Prostate gland (tissue), 2 donors: ENCODE measurements around the gene TNFSF11. TPM values are rescaled to one million over a fixed set of nuclear protein-coding genes. Genes with fewer than 3 reads are reported as not detected.

Experiments used
- DNase-seq: peaks from one replicate; pipeline ENCODE4 v3.0.0-alpha.2; 2019; ENCODE audit warnings: low spot score
- H3K27ac ChIP-seq, 2 donors: fragments of 200-600 bp; sonication (generic); 2 replicates each; pipeline ENCODE4 v1.5.1; 2017 to 2019
- H3K27me3 ChIP-seq: fragments of 200-600 bp; sonication (generic); replicated peaks from 2 replicates; pipeline ENCODE4 v1.5.1; 2019; ENCODE audit not compliant: insufficient read depth
- H3K36me3 ChIP-seq, 2 donors: fragments of 200-600 bp; sonication (generic); 1 replicate in 1 of 2; 2 replicates in 1 of 2; pipeline versions ENCODE4 v1.5.1 to v1.8.1; 2017 to 2019
- H3K4me1 ChIP-seq: fragments of 200-600 bp; sonication (generic); replicated peaks from 2 replicates; pipeline ENCODE4 v1.5.1; 2019
- H3K4me3 ChIP-seq, 2 donors: fragments of 200-600 bp; sonication (generic); 2 replicates each; pipeline ENCODE4 v1.5.1; 2017 to 2019
- H3K9me3 ChIP-seq: fragments of 200-600 bp; sonication (generic); 2 replicates; pipeline ENCODE4 v1.5.1; 2017
- POLR2A ChIP-seq: fragments of 450-650 bp; IDR thresholded peaks from one replicate; pipeline ENCODE4 v1.6.1; 2016; ENCODE audit warnings: antibody characterized with exemption, mild to moderate bottlenecking
- POLR2AphosphoS5 ChIP-seq: sonication (generic); formaldehyde crosslinking; IDR thresholded peaks from one replicate; pipeline ENCODE4 v1.6.1; 2017; ENCODE audit warnings: antibody characterized with exemption
- WGBS: methylation state at CpG from one replicate; pipeline ENCODE4 v1.1.5; 2018; 5-methylcytosine and 5-hydroxymethylcytosine counted together
- intact Hi-C: fragments of 100-400 bp; cut with DNase I; formaldehyde crosslinking; loops from one replicate; pipeline ENCODE4 v1.14.2; 2022
- total RNA-seq, 2 donors: library from RNA; depleted of rRNA; stranded (reverse); fragments of >200 nt; gene quantifications; one replicate each; pipeline ENCODE4 v1.1.0, GENCODE V29; 2016
- TF ChIP-seq, protein P1 (sequence below), 4 experiments: fragments of 200-600 bp in 2 of 4; fragments of 450-650 bp in 2 of 4; sonication (generic) in 2 of 4; IDR thresholded peaks; 1 replicate in 3 of 4; 2 replicates in 1 of 4; pipeline ENCODE4 v1.5.1; 2016 to 2019; ENCODE audit warnings: antibody characterized with exemption in 4 of 4, mild to moderate bottlenecking in 2 of 4, moderate library complexity in 2 of 4

TNFSF11 gene
- total RNA-seq, 2 donors from 2014 or later: 1.2 TPM; not detected in 1

DNA sequence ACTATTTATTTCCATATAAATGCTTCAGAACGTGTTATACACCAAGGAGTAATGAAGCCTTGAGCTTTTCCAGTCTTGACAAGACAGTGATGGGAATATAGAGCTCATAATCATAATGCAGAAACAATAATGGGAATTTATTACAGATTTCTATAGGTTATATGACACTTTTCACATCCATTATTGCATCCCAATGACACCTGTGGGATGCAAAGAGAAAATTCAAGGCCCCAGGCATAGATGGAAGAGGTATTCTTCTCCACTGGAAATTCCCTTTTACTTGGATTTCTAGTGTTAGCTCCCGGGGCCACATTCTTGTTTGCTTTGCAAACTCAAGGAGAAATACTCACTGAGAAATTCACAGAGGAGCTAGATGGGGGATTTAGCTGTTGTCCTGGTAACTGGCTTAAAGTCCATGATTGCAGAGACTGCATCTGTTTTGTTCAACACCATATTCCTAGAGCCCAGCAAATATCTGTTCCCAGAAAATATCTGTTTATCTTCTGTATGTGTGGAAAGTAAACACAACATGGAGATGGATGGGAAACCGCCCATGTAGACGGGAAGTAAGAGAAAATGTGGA, 30.6 kb upstream of the TNFSF11 start:
- WGBS: 61% methylated on average over 4 of the region's 4 CpGs
- H3K9me3 ChIP-seq: no peaks in the 10 kb centered on the region
- H3K27me3 ChIP-seq: no peaks in the 10 kb centered on the region
- no peak overlapping the region for H3K4me3 ChIP-seq
- TF ChIP-seq, protein P1, sequence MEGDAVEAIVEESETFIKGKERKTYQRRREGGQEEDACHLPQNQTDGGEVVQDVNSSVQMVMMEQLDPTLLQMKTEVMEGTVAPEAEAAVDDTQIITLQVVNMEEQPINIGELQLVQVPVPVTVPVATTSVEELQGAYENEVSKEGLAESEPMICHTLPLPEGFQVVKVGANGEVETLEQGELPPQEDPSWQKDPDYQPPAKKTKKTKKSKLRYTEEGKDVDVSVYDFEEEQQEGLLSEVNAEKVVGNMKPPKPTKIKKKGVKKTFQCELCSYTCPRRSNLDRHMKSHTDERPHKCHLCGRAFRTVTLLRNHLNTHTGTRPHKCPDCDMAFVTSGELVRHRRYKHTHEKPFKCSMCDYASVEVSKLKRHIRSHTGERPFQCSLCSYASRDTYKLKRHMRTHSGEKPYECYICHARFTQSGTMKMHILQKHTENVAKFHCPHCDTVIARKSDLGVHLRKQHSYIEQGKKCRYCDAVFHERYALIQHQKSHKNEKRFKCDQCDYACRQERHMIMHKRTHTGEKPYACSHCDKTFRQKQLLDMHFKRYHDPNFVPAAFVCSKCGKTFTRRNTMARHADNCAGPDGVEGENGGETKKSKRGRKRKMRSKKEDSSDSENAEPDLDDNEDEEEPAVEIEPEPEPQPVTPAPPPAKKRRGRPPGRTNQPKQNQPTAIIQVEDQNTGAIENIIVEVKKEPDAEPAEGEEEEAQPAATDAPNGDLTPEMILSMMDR (IDR thresholded peaks at IDR 0.05): no peak
- TF ChIP-seq POLR2AphosphoS5 (no peak), POLR2A (no peak)
- no peaks in the 10 kb centered on the region for H3K36me3 ChIP-seq
- H3K4me1 ChIP-seq: no peaks in the 10 kb centered on the region
- intact Hi-C loops: no loop called here
- H3K27ac ChIP-seq: no peak overlapping the region
- DNase-seq: no peak

DNA sequence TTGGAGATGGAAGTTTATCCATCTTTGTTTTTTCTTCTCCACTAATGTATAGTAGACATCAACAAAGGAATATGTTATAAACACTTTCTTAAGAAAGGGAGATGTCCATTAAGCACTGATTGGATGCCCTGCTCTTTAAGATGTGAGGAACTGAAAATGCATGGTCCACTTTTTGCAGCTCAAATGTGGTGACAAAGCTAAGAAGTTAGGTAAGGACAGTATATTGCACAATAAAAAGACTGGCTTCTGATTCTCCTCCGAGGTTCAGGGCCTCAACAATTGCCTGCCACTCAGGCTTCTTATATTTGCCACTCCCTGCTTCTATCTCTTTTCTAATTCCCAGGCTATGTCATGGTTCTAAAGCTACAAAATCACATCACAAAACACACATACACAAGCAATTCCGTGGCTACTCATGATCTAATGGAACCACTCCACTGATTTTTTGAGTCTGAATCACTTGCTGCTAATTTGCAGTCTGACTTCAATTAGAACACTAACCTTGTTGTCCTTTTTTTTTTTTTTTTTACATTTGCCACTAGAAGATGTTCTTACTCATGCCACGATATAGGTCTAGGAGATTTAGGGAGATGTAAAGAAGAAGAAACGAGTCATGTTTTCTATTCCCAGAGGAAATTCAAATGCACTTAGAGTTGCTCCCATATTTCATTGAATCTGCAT, 29.6 kb upstream of the TNFSF11 start:
- no peak for DNase-seq
- WGBS: 71% methylated on average over 4 of the region's 4 CpGs
- Histone ChIP-seq H3K36me3 (no peaks in the 10 kb centered on the region), H3K9me3 (no peaks in the 10 kb centered on the region), H3K27ac (no peak overlapping the region), H3K4me3 (no peak overlapping the region), H3K27me3 (no peaks in the 10 kb centered on the region), H3K4me1 (no peaks in the 10 kb centered on the region)
- TF ChIP-seq POLR2AphosphoS5: no peak
- TF ChIP-seq, protein P1 (IDR thresholded peaks at IDR 0.05): no peak
- TF ChIP-seq POLR2A: no peak
- intact Hi-C loops: no loop called here

DNA sequence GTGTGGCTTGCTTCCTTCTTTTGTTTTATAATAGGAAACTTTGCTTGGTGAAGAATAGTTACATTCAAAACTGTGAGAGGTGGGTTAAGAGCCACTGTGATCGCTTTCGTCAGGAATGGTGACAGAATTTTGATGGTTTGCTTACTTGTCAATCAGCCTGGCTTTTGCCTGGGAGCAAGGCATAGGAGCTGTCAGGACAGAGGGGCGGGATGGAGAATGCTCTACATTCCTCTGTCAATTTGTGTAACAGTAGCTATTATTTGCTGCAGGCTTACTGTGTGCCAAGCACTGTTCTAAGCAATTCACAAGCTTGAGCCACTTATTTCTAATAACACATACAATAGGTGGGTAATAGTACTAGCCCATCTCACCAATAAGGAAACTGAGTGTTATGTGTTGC, 28.1 kb upstream of the TNFSF11 start:
- intact Hi-C loops: no loop called here
- Histone ChIP-seq H3K4me1 (no peaks in the 10 kb centered on the region), H3K27ac (no peak overlapping the region), H3K9me3 (no peaks in the 10 kb centered on the region), H3K36me3 (no peaks in the 10 kb centered on the region), H3K4me3 (no peak overlapping the region), H3K27me3 (no peaks in the 10 kb centered on the region)
- TF ChIP-seq, protein P1 (IDR thresholded peaks at IDR 0.05): no peak
- no peak for TF ChIP-seq POLR2AphosphoS5
- TF ChIP-seq POLR2A: no peak
- no peak for DNase-seq
- WGBS: 91% methylated on average over 3 of the region's 3 CpGs

DNA sequence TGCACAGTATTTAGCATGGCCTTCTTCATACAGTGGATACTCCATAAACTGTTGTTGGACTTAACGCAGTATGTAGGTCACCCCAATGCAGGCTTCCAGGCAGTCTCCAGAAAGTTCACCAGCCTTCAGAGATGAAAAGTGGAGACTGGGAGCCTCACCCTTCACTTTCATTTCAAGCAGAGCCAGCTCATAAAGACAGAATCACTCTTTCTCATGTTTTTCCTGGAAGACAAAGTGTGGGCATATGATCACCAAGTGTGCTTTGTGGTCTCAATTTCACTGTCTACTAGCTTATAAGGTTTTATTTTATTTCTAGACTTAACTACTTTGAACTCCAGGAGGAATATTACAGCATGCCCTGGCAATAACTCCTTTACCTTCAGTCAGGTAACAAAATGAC, 26.3 kb upstream of the TNFSF11 start:
- Histone ChIP-seq H3K9me3 (no peaks in the 10 kb centered on the region), H3K4me3 (no peak overlapping the region), H3K4me1 (no peaks in the 10 kb centered on the region), H3K27me3 (no peaks in the 10 kb centered on the region), H3K36me3 (no peaks in the 10 kb centered on the region), H3K27ac (no peak overlapping the region)
- intact Hi-C loops: no loop called here
- TF ChIP-seq, protein P1 (IDR thresholded peaks at IDR 0.05): no peak
- no peak for TF ChIP-seq POLR2A
- no peak for DNase-seq
- WGBS: 95% methylated on average over 1 of the region's 1 CpG
